NCI-H748 (cell line): ENCODE data around the gene FSTL4.

ENCODE experiments used
- DNase-seq: peaks from one replicate; lab custom pipeline; 2025; ENCODE audit not compliant: unreplicated experiment; lab: John Stamatoyannopoulos, UW

Gene FSTL4

GRCh38 chr5:133202066-133202665 is 410.2 kb downstream of the FSTL4 start:
- no peak for DNase-seq

GRCh38 chr5:133201310-133201709 is 411.0 kb downstream of the FSTL4 start:
- no peak for DNase-seq

DNA sequence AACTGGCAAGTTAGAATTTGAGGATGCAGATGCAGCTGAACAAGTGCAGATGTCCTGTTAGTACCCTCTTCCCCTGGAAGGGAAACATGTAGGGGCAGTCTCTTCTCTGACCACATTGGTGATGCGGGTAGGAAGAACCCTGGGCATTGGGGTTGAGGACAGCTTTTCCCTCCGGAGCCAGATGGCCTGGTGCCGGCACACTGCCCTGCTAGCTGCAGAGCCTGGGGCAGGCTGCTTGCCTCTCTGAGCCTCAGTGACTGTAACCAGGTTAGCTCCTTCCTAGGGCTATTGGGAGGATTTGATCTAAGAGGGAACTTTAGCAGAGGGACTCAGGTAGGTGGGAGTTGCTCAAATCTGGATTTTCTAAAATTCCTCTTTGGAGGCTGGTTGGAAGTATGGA is 412.1 kb downstream of the FSTL4 start:
- DNase-seq = no peak

GRCh38 chr5:133199417-133200178 is 412.7 kb downstream of the FSTL4 start:
- no peak for DNase-seq

- DNase-seq = no peak
Measured at GRCh38 chr5:133198511-133198910, 413.8 kb downstream of the FSTL4 start.

- DNase-seq = no peak
Measured at GRCh38 chr5:133196441-133197085, 415.8 kb downstream of the FSTL4 start.

GRCh38 chr5:133195250-133195649 is 417.1 kb downstream of the FSTL4 start:
- DNase-seq = no peak

GRCh38 chr5:133193794-133194193 is 418.5 kb downstream of the FSTL4 start:
- no peak for DNase-seq

DNA sequence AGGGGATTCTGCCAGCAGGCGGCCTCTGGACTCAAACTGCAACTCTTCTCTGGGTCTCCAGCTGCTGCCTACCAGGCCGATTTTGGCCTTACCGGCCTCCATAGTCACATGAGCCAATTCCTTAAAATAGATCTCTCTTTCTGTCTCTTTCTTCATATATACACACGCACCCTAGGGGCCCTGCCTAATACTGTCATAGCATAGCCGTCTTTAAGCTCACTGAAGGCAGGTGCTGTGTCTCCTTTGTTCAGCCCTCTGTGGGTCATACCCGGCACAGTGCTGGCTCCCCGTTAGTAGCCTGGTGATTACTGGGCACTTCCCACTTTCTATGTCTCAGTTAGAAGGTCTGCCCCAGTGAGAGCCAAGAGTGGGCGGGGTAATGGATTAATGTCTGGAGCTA is 419.6 kb downstream of the FSTL4 start:
- DNase-seq = no peak

GRCh38 chr5:133189881-133190280 is 422.5 kb downstream of the FSTL4 start:
- DNase-seq = no peak

DNA sequence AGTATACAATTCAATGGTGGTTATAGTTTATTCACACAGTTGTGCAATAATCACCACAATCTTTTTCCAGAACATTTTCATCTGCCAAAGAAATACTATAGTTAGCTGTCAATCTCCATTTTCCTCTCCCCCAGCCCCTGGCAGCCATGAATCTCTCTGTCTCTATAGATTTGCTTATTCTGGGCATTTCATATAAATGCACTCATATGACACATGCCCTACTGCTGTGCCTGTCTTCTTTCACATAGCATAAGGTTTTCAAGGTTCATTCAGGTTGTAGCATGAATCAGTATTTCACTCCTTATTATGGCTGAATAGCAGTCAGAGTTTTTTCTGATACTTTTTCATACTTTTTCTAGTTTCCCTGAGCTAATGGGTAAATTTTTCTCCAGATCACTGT is 432.9 kb downstream of the FSTL4 start:
- no peak for DNase-seq

GRCh38 chr5:133170756-133171387 is 441.5 kb downstream of the FSTL4 start:
- DNase-seq = peak; percentile 90

DNA sequence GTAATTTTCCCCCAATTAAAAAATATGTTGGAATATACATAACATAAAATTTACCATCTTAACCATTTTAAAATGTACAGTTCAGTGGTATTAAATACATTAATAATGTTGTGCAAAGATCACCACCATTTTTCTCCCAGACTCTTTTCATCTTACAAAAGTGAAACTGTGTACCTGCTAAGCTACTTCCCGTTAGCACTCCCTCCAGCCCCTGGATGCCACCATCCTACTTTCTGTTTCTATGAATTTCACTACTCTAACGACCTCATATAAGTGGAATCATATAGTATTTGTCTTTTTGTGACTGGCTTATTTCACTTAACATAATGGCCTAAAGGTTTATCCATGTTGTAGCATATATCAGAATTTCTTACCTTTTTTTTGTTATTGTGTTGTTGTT is 447.6 kb downstream of the FSTL4 start:
- no peak for DNase-seq

GRCh38 chr5:133163839-133164238 is 448.5 kb downstream of the FSTL4 start:
- no peak for DNase-seq

DNA sequence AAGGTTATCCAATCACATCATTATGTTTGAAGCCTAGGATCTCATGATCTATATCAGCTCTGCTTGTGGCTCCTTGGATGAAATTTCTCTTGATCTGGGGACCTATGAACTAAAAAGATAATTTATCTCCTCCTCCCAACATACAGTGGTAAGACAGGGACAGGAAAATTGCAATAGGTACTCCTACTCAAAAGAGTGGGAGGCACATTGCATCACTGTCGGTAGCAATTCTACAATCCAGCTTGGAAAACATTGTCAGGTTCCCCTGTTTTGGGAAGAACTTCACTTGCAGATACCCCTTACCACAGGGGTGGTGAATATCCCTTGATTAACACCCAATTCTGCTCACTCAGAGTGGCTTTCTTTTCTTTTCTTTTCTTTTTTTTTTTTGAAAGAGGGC is 452.8 kb downstream of the FSTL4 start:
- DNase-seq = no peak

DNA sequence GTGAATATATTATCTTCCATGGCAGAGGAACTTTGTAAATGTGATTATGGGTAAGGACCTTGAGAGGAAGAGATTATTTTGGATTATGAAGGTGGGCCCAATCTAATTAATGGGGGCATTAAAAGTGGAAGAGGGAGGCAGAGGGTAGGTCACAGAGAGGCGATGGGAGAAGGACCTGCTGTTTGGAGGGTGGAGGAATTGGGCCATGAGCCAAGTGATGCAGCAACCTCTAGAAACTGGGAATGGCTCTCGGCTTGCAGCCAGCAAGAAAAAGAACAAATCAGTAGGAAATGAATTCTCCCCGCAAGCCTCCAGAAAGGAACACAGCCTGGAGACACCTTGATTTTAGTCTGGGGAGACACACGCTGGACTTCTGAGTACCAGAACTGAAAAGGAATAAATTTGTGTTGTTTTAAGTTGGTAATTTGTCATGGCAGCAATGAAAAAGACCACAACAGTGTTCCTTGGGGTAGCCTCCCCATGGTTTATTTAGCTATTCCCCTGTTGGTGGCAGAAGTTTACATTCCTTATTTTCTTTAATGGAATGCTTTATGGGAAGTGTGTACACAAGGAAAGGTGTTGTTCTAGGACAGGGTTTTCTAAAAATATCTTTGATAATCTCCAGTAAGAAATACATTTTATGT is 456.9 kb downstream of the FSTL4 start:
- DNase-seq = no peak

DNA sequence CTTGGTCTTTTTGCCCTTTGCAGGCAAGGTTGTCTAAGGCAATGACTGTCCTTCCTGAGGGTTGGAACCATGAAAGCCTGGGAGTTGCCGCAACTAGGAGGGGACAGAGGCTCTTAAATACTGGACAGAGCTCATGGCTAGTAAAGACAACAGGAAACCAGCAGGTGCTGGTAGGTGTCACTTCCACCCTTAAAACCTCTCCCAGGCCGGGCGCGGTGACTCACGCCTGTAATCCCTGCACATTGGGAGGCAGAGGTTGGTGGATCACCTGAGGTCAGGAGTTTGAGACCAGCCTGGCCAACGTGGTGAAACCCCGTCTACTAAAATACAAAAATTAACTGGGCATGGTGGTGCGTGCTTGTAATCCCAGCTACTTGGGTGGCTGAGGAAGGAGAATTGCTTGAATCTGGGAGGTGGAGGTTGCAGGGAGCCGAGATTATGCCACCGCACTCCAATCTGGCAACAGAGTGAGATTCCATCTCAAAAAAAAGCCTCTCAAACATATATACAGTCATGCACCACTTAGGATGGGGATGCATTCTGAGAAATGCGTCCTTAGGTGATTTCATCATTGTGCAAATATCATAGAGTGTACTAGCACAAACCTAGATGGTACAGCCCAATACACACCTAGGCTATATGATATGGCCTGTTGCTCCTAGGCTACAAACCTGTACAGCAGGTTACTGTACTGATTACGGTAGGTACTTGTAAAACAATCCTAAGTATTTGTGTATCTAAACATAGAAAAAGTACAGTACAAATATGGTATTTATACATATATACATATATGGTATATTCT is 457.9 kb downstream of the FSTL4 start:
- DNase-seq = peak; percentile 11

DNA sequence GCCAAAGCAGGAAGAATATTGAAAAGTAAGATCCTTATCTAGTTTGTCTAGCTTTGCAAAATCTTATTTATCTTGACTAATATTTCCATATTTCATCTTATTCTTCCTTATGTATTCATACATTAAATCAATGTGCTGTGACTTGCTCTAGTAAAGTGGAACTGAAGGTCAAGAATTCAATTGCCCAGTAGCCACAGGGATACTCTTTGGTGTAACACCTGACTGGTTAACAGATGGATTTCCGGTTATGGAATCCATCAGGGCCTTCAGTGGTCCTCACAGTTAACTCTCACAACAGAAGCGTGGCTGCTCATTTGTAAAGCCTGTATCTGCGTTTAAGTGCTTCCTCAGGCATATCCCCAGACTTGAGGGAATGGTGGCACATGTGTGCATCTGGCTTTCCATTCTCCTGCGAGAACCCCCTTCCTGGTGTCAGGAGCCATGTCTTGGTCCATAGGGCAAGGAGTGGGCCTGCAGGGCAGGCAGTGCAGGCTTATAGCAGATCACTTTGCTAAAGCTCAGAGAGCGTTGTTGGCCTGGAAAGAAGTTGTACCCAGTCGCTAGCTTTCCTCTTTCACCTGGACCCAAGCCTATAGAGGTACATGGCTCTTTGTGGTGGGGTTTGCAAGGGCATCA is 461.3 kb downstream of the FSTL4 start:
- no peak for DNase-seq

GRCh38 chr5:133149345-133149744 is 463.0 kb downstream of the FSTL4 start:
- DNase-seq = peak; percentile 72
